ENCODE data around the gene TBC1D1. TPM values are rescaled to one million over a fixed set of nuclear protein-coding genes. Genes with fewer than 3 reads are reported as not detected.

TBC1D1 gene
- total and polyA plus RNA-seq, 2 experiments from 2014 or later, result 53.9 to 151 TPM

DNA sequence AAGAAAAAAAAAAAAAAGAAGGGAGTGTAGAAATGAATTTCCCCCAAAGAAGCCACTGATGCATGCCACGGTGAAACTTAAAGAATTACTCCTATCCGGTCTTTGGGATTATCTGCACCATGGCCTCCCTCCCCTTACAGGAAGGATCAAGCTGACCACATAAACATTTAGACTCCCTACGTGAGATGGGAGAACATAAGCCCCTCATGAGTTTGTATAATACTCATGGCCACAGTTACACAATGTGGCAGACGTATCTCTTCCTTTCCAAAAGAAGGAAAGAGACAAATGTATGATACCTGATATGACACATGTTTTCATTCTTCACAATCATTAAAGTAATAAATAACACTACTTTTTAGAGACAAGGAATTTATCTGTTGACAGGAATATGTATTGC lies 66.1 kb downstream of the TBC1D1 start (continued):
- no peak for TF ChIP-seq EZH2 (IDR thresholded peaks at IDR 0.05; ENCODE audit: low read depth, unreplicated experiment)
- TF ChIP-seq, protein P1, sequence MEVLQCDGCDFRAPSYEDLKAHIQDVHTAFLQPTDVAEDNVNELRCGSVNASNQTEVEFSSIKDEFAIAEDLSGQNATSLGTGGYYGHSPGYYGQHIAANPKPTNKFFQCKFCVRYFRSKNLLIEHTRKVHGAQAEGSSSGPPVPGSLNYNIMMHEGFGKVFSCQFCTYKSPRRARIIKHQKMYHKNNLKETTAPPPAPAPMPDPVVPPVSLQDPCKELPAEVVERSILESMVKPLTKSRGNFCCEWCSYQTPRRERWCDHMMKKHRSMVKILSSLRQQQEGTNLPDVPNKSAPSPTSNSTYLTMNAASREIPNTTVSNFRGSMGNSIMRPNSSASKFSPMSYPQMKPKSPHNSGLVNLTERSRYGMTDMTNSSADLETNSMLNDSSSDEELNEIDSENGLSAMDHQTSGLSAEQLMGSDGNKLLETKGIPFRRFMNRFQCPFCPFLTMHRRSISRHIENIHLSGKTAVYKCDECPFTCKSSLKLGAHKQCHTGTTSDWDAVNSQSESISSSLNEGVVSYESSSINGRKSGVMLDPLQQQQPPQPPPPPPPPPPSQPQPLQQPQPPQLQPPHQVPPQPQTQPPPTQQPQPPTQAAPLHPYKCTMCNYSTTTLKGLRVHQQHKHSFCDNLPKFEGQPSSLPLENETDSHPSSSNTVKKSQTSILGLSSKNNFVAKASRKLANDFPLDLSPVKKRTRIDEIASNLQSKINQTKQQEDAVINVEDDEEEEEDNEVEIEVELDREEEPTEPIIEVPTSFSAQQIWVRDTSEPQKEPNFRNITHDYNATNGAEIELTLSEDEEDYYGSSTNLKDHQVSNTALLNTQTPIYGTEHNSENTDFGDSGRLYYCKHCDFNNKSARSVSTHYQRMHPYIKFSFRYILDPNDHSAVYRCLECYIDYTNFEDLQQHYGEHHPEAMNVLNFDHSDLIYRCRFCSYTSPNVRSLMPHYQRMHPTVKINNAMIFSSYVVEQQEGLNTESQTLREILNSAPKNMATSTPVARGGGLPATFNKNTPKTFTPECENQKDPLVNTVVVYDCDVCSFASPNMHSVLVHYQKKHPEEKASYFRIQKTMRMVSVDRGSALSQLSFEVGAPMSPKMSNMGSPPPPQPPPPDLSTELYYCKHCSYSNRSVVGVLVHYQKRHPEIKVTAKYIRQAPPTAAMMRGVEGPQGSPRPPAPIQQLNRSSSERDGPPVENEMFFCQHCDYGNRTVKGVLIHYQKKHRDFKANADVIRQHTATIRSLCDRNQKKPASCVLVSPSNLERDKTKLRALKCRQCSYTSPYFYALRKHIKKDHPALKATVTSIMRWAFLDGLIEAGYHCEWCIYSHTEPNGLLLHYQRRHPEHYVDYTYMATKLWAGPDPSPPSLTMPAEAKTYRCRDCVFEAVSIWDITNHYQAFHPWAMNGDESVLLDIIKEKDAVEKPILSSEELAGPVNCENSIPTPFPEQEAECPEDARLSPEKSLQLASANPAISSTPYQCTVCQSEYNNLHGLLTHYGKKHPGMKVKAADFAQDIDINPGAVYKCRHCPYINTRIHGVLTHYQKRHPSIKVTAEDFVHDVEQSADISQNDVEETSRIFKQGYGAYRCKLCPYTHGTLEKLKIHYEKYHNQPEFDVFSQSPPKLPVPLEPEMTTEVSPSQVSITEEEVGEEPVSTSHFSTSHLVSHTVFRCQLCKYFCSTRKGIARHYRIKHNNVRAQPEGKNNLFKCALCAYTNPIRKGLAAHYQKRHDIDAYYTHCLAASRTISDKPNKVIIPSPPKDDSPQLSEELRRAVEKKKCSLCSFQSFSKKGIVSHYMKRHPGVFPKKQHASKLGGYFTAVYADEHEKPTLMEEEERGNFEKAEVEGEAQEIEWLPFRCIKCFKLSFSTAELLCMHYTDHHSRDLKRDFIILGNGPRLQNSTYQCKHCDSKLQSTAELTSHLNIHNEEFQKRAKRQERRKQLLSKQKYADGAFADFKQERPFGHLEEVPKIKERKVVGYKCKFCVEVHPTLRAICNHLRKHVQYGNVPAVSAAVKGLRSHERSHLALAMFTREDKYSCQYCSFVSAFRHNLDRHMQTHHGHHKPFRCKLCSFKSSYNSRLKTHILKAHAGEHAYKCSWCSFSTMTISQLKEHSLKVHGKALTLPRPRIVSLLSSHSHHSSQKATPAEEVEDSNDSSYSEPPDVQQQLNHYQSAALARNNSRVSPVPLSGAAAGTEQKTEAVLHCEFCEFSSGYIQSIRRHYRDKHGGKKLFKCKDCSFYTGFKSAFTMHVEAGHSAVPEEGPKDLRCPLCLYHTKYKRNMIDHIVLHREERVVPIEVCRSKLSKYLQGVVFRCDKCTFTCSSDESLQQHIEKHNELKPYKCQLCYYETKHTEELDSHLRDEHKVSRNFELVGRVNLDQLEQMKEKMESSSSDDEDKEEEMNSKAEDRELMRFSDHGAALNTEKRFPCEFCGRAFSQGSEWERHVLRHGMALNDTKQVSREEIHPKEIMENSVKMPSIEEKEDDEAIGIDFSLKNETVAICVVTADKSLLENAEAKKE (CRISPR knock-in tag; IDR thresholded peaks at IDR 0.05), result no peak

DNA sequence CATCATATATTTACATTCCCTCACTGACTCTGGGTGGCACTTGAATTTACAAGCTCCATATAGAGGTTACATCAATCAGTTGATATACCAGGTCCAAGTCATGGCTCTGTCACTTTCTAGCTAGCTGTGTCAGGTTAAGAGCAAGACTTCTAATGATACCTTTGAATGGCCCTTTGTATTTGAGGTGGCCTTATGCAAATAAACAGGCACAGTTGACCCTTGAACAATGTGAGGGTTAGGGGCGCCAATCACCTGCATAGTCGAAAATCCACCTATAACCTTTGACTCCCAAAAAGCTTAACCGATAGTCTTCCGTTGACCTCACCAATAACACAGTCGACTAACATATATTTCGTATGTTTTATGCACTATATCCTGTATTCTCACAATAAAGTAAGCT lies 68.0 kb downstream of the TBC1D1 start:
- DNase-seq (ENCODE audit: low spot score) (no peak), ATAC-seq (no peak)
- Histone ChIP-seq H3F3A (replicated peaks; ENCODE audit: low read depth) (no peaks in the 10 kb centered on the region), H3K27me3 (ENCODE audit: insufficient read depth) (no peaks in the 10 kb centered on the region), H2AFZ (no peak overlapping the region), H3K27ac (ENCODE audit: low read depth) (no peak overlapping the region), H3K4me3 (no peak overlapping the region), H3K9me2 (ENCODE audit: insufficient read depth) (no peaks in the 10 kb centered on the region), H4K20me1 (replicated peaks; ENCODE audit: insufficient read depth) (no peaks in the 10 kb centered on the region), H3K36me3 (ENCODE audit: insufficient read depth) (no peaks in the 10 kb centered on the region), H3K4me2 (no peak overlapping the region), H3K4me1 (ENCODE audit: insufficient read depth) (no peaks in the 10 kb centered on the region), H3K79me2 (replicated peaks; ENCODE audit: insufficient read depth) (no peaks in the 10 kb centered on the region)
- Mint-ChIP-seq H3K9me3 (no peaks in the 10 kb centered on the region), H3K4me1 (no peaks in the 10 kb centered on the region; the same call in 2 of the 3 replicates), H3K27ac (no peak overlapping the region), H3K27me3 (ENCODE audit: insufficient read depth, low read depth, poor library complexity) (peaks cover 2% of the 10 kb centered on the region), H3K4me3 (no peak overlapping the region), H3K36me3 (ENCODE audit: low read depth) (no peaks in the 10 kb centered on the region)
- TF ChIP-seq POLR2AphosphoS5 (IDR thresholded peaks at IDR 0.05; ENCODE audit: low read depth) (no peak), EZH2phosphoT487 (IDR thresholded peaks at IDR 0.05; ENCODE audit: unreplicated experiment) (no peak), EZH2 (IDR thresholded peaks at IDR 0.05; ENCODE audit: low read depth, unreplicated experiment) (no peak), CREB1 (CRISPR knock-in tag; IDR thresholded peaks at IDR 0.05; ENCODE audit: low read depth) (no peak), STAT1 (IDR thresholded peaks at IDR 0.05; ENCODE audit: unreplicated experiment) (no peak), ZNF331 (CRISPR knock-in tag; IDR thresholded peaks at IDR 0.05; ENCODE audit: low read depth) (no peak)
- TF ChIP-seq, protein P2, sequence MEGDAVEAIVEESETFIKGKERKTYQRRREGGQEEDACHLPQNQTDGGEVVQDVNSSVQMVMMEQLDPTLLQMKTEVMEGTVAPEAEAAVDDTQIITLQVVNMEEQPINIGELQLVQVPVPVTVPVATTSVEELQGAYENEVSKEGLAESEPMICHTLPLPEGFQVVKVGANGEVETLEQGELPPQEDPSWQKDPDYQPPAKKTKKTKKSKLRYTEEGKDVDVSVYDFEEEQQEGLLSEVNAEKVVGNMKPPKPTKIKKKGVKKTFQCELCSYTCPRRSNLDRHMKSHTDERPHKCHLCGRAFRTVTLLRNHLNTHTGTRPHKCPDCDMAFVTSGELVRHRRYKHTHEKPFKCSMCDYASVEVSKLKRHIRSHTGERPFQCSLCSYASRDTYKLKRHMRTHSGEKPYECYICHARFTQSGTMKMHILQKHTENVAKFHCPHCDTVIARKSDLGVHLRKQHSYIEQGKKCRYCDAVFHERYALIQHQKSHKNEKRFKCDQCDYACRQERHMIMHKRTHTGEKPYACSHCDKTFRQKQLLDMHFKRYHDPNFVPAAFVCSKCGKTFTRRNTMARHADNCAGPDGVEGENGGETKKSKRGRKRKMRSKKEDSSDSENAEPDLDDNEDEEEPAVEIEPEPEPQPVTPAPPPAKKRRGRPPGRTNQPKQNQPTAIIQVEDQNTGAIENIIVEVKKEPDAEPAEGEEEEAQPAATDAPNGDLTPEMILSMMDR (conservative IDR thresholded peaks at IDR 0.05; ENCODE audit: low read depth in 2 of 2), result no peak
- TF ChIP-seq, protein P3, sequence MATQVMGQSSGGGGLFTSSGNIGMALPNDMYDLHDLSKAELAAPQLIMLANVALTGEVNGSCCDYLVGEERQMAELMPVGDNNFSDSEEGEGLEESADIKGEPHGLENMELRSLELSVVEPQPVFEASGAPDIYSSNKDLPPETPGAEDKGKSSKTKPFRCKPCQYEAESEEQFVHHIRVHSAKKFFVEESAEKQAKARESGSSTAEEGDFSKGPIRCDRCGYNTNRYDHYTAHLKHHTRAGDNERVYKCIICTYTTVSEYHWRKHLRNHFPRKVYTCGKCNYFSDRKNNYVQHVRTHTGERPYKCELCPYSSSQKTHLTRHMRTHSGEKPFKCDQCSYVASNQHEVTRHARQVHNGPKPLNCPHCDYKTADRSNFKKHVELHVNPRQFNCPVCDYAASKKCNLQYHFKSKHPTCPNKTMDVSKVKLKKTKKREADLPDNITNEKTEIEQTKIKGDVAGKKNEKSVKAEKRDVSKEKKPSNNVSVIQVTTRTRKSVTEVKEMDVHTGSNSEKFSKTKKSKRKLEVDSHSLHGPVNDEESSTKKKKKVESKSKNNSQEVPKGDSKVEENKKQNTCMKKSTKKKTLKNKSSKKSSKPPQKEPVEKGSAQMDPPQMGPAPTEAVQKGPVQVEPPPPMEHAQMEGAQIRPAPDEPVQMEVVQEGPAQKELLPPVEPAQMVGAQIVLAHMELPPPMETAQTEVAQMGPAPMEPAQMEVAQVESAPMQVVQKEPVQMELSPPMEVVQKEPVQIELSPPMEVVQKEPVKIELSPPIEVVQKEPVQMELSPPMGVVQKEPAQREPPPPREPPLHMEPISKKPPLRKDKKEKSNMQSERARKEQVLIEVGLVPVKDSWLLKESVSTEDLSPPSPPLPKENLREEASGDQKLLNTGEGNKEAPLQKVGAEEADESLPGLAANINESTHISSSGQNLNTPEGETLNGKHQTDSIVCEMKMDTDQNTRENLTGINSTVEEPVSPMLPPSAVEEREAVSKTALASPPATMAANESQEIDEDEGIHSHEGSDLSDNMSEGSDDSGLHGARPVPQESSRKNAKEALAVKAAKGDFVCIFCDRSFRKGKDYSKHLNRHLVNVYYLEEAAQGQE (IDR thresholded peaks at IDR 0.05; ENCODE audit: unreplicated experiment), result no peak
- TF ChIP-seq, protein P4, sequence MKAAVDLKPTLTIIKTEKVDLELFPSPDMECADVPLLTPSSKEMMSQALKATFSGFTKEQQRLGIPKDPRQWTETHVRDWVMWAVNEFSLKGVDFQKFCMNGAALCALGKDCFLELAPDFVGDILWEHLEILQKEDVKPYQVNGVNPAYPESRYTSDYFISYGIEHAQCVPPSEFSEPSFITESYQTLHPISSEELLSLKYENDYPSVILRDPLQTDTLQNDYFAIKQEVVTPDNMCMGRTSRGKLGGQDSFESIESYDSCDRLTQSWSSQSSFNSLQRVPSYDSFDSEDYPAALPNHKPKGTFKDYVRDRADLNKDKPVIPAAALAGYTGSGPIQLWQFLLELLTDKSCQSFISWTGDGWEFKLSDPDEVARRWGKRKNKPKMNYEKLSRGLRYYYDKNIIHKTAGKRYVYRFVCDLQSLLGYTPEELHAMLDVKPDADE (IDR thresholded peaks at IDR 0.05), result no peak

Data from GM23338 (cell line).